ENCODE data around the gene APLF.
"Not testable (repeated sequence)": the region's sequence is repeated elsewhere in the genome, so short reads cannot be mapped to it uniquely, and the experiment has no call there.

The APLF gene

DNA sequence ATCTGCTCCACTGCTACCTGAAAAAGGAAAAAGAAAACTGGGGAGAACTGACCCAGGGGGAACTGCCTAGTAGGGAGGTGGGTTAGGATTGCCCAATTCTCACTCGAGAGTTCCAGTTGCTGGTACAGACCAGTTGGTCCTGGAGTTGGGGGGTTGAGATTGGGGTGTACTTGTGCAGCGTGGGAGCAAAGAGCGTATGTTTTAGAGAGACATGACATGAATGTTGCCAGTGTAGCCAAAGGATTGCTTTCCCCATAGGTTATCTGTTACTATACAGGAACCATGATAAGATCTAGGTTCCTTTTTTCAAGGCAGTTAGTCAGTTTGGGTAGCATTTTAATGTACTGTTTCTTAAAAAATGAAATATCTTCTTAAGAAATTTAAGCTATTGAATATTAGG is 68.6 kb downstream of the APLF start:
- no peak for DNase-seq

DNA sequence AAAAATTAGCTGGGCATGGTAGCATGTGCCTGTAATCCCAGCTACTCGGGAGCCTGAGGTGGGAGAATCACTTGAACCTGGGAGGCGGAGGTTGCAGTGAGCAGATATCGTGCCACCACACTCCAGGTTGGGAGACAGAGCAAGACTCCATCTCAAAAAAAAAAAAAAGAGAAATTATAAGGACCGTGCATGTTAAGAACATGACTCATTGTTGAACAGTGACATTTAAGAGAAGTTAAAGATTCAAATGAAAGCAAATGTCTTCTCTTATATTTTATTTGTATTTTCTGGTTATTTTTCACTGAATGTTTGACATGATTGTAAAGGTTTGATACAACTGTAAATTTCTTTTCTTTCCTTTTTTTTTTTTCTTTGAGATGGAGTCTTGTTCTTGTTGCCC is 69.6 kb downstream of the APLF start:
- no peak for DNase-seq

DNA sequence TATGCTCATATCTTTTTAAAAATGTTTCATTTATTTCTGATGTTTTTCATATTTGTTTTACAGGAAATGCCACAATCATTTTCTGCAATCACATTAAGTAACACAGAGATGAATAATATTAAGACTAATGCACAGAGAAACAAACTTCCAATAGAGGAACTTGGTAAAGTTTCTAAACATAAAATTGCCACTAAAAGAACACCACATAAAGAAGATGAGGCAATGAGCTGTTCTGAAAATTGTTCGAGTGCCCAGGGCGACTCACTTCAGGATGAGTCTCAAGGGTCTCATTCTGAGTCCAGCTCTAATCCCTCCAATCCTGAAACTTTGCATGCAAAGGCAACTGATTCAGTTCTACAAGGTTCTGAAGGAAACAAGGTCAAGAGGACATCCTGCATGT is 70.4 kb downstream of the APLF start:
- DNase-seq, result no peak

DNA sequence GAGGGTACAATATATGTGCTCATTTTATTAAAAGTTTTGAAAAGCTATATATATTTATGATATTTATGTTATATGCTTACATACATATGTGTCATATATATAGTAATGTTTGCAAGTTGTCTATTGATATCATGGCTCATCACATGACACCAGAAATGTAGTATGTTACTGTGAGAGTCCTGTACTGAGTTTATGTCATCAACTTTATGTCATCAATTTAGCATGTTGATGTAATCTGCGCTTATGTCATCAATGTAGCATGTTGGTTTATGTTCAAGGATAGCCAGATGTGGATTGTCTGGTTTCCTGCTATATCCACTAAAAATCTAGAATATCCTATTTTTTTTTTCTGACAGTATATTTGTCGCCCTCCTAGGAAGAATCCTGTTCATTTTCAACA is 77.4 kb downstream of the APLF start:
- DNase-seq, result no peak

DNA sequence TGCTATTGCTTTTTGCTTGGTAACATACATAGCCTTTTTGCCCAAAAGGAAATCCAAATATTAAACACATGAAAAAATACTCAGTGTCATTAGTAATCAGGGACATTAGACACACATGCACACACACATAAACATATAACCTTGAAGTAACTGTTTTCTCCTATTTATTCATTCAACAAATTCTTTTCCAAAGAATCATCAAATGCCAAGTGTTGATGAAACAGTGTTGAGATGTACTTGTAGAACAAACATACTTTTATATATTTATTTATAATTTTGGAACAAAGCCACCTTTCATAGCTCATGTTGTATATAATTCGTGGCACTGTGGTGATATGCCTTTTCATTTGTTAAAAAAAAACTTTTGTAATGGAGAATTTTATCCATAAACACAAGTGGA is 81.0 kb downstream of the APLF start:
- DNase-seq, result no peak

DNA sequence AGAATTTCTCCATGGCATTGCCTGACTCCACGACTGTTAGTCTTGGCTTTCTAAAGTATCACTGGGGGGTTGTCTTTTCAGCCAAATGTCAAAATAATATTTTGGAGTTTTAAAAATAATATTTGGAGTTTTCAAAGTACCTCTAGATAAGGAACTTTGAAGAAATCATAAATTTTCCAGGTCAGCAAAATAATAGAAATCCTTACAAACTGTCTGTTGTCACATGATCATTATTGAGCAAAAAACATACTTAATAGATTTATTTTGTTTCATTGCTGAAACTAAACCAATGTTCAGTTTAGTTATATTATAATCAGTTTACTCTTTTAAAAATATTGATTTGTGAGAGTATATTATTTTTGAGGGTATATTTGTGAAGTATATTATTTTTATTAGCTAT is 85.7 kb downstream of the APLF start:
- no peak for DNase-seq

DNA sequence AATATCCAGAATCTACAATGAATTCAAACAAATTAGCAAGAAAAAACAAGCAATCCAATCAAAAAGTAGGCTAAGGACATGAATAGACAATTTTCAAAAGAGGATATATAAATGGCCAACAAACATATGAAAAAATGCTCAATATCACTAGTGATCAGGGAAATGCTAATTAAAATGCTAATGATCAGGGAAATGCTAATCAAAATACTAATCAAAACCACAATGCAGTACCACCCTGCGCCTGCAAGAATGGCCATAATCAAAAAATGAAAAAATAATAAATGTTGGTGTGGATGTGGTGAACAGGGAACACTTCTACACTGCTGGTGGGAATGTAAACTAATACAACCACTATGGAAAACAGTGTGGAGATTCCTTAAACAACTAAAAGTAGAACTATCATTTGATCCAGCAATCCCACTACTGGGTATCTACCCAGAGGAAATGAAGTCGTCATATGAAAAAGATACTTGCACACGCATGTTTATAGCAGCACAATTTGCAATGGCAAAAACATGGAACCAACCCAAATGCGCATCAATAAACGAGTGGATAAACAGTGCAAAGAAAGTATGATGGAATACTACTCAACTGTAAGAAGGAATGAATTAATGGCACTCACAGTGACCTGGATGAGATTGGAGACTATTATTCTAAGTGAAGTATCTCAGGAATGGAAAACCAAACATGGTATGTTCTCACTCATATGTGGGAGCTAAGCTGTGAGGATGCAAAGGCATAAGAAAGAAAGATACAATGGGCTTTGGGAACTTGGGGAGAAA is 88.2 kb downstream of the APLF start:
- DNase-seq, result not testable (repeated sequence)

DNA sequence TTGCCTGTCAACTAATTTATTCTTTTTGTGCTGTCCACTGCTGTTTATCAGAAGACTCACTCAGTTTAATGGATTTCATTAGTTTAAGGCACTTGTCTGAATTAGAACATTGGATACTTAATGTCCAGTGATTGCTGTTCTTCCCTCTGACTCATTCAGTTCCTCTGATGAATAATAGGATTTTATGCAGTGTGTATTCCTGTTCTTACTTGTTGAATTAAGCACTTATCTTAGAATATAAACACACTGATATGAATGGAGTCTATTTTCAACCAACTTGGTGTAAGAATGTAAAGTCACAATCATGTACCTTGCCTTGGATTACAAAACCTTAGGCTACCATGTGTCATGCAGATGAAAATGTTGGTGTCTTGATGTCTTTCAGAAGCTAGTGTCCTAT is 89.0 kb downstream of the APLF start:
- no peak for DNase-seq

DNA sequence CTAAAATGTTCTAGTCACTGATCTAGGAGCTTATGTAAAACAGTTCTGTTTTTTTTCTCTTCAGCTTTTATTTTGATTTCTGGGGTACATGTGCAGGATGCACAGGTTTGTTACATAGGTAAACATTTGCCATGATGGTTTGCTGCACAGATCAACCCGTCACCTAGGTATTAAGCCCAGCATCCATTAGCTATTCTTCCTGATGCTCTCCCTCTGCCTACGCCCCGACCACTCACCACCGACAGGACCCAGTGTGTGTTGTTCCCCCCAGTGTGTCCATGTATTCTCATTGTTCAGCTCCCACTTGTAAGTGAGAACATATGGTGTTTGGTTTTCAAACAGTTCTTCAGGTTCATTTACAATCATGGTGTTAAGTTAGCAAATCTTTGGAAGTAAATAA is 91.2 kb downstream of the APLF start:
- no peak for DNase-seq

DNA sequence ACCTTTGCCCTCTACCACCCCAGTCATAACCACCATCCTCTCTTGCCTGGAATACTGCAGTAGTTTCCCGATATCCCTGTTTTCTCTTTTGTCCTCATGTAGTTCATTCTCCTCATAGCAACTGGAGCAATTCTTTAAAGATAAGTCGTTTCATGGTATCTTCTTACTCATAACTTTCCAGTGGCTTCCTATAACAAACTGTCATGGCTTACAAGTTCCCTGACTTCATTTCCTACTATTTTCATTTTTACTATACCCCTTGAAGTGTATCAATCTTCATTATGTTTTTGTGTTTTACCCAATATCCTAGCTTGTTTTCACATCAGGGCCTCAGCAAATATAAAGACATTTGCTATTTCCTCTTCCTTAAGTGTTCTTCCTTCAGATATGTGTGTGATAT is 92.3 kb downstream of the APLF start:
- no peak for DNase-seq

DNA sequence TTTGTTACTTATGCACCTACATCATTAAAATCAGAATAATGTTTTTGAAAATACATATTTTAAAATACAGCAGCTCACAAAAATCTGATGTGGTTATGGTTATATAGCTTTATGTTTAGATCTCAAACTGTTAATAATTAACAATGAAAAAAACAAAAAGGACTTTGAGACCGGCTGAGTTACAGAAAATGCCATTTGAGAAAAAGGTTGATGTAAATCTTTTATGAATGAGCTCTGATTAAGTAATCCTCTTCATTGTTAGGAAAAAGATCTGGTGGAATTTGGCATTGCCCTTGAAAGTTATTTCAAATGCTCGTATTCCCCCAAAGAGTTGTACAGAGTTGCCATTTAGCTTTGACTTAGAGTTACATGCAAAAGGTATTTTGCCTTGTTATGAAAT is 93.2 kb downstream of the APLF start:
- no peak for DNase-seq

DNA sequence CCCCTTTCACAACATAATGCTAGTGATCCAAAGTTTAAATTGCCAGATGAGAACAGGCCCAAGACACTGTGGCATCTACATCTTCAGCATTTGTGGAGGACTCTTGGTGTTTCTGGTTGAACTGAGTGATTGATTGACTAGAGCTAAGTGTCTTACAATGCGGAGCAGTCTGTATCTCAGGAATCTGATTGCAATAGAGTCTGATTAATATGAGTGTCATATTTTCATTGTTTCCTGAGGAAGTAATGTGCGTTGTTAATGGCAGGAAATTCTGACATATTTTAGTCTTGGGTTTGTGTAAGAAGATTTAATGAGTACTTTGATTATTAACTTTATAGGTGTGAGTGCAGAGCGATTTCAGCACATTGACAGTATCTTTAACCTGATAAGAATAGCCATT is 94.0 kb downstream of the APLF start:
- no peak for DNase-seq

DNA sequence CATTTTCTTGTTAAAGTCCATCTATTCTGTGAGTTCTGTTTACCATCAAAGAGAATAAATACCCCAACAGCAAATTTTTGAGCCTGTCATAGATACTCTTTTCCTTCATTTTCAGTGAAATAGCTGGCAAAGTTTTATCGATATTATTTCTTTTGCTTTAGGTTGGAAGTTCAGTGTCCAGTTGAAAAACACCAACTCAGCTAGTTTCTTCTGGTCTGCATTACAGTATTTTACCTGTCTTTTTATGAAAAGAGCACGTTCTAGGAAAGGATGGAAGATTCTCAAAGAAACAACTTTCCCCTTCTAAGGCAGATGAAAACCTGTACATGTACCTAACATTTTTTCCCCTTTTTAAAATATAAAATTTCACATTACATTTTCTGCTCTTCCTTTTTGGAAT is 95.5 kb downstream of the APLF start:
- no peak for DNase-seq

DNA sequence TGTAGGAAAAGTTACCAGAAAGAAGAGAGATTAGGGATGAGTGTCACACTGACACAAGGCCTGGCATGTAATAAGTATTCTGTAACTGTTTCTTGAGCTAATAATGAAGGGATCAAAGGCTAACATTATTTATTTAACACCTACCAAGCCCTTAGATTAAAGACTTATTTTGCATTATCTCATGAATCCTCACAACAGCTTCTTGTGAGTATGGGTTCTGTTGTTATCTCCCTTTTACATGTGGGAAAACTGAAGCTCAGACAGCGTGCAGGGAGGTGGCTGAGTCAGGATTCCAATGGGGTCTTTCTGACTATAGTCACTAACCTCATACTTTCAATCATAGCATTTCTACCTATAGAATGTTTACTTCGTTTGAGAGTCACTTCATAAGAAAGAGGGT is 97.0 kb downstream of the APLF start:
- no peak for DNase-seq

DNA sequence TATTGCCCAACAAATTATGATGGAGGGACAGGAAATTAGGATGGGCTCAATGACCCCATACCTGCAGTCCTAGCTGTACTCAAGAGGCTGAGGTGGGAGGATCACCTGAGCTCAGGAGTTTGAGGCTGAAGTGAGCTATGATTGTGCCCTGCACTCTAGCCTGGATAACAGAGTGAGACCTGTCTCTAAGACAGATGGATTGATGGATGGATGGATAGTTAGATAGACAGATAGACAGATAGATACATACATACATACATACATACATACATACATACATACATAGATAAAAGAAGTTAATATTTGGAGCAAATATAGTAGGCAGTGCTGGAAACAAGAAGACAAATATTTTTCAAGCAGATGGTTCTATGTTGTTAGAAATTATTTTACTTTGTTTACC is 97.9 kb downstream of the APLF start:
- DNase-seq, result no peak

DNA sequence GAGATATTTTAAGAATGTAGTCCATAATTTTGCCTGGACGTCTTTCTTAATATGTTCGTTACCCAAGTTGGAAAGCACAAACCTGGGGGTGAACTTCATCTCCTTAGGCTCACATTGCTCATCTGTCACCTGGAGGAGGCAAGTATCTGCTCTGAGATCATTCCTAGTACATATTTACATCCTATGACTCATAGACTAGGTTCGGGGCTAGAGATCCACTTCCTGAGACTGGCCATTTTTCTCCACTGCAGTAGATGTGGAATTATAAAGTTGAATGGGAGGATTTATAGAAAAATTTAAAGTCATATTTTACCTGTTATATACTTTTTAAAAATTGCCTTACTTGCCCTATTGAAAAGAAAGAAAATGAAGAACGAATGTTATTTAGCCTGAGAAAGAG is 98.5 kb downstream of the APLF start:
- DNase-seq, result no peak

DNA sequence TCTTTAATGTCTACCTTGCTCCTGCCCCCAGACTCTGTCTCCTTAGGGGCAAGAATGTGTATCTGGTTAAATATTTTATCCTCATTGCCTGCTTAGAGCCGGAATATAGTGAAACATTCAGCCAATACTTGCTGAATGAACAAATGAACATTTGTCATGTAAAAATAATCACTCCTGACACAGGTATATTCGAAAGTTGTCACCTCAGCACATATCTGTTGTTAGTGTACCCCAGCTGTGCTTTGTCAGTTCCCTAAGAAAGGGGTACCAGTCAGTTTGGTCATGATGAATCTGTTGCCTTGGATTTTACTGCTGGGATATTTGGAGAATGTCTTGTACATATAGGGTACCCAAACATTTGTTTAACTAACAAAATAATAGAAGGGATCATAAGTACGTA is 99.0 kb downstream of the APLF start:
- DNase-seq, result no peak

DNA sequence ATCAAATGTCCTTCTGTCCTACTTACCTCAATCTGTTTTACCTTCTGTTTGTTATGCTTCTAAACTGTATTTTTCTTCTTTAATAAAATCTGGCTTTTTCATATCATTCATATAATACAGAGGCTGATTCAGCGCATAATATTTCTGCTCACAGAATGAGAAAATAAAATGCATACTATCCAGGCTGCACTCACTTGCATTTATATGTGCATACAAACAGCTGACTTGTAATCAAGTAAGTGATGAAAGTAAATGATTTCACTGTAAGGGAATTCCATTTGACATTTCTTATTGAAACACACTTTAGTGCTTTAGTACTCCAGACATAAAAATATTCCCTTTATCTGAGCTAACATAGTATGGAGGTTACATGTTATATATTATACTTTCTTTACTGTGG is 100.7 kb downstream of the APLF start:
- DNase-seq, result no peak

DNA sequence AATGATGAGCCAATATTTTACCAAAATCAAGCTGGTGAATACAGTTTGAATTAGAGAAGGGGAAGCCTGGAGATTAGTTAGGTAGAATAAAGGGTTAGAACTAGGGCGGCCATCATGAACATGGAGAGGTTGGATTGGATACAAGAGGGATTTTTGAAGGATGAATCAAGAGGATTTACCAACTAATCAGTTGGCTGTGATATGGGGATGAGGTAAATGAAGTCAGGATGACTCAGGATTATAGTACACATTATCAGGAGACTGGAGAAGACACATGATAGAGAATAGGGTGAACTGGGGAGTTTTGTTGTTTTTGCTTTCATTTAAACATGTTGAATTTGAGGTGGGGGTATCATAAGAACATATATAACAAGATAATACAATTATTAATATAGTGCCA is 102.2 kb downstream of the APLF start:
- no peak for DNase-seq

DNA sequence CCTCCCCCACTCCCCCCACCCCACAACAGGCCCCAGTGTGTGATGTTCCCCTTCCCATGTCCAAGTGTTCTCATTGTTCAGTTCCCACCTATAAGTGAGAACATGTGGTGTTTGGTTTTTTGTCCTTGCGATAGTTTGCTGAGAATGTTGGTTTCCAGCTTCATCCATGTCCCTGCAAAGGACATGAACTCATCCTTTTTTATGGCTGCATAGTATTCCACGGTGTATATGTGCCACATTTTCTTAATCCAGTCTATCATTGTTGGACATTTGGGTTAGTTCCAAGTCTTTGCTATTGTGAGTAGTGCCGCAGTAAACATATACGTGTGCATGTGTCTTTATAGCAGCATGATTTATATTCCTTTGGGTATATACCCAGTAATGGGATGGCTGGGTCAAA is 103.0 kb downstream of the APLF start:
- not testable (repeated sequence) for DNase-seq

DNA sequence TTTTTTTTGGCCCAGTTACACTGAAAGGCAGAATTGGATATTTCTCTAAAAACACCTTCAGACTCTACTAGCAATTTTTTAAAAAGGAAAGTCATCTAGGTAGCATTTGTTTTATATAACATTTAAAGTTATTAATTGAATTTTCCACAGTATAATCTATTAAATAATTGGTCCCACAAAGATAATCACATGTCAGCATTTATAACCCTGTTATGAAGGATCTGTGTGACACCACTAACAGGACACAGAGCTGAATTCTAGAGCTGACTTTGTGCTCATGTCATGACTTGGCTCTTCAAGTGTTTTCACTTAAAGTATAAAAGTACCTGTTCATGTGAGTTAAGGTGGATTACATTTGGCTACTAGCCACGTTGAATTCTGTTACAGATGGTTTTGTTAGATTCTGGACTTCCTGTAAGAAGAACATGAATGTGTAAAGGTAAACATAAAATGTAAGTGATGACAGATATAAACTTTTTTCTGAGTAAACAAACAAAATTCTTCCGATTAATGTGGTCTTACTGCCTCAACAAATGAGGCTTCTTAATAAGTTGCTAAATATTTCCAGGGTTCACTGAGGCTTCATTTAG is 106.9 kb downstream of the APLF start:
- no peak for DNase-seq

DNA sequence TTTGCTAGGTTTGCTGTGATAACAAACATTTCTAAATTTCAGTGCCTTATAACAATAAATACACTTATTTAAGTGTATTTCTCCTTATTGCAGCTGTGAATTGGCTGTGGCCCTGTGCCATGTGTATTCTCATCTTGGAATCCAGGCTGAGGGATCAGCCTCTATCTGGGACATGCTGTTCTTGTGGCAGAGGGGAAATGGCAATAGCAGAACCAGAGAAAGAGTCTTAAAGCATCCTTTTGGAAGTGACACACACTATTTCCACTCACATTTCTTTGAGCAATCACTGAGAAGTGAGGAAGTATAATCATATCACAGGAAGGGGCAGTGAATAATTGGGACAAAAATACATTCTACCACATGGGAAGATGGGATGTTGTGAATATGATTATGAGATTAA is 109.8 kb downstream of the APLF start:
- no peak for DNase-seq

DNA sequence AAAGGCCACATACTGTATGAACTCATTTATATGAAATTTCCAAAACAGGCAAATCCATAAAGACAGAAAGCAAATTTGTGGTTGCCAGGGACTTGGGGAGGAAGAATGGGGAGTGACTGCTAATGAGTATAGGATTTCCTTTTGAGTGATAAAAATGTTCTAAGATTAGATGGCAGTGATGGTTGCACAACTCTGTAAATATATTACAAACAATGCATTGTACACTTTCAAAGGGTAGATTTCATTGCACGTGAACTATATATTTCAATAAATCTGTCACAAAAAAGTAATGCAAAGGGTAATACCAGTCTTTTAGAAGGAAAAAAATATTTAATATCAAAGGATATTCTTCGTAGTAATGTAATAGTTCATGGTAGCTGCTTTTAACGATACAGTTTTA is 112.3 kb downstream of the APLF start:
- DNase-seq, result no peak

DNA sequence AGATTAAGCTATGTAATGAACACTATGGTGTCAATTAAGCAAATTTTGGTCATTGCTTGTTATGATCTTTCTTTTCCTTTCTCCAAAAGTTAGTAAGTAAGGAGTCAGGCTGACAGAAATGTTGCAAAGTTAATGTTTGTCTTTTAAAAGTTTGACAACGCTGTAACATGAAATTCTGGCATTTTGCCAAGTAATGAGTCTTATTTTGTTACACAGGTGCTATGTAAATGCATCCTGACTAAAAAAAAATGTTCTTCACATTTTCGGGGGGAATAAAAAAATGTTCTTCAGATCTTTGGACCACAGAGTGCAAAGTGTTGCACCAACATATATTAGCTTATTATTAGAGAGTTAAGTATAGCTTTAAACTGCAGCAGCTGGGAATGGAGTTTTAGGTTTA is 121.2 kb downstream of the APLF start:
- no peak for DNase-seq

DNA sequence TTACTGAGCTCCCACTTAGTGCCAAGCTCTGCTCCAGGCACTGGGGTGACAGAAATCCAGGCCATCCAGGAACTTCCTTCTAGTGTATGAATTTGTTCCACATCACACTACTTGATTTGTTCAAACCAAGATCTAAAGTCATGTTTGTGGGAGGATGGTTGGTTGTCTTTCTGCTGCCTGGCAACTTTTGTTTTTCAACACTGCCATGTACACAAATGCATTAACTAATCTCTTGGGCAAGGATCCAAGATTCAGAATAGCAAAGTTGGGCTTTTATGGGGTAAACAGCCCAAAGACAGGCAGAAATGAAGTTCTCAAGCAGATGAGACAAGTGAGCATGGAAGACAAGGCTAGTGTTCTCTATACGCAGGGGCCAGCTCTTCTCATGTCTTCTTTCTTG is 122.6 kb downstream of the APLF start:
- DNase-seq, result no peak
